IPS-18c (cell line): Measurements from ENCODE around the gene CCN6.

Experiments used
- H3K4me3 ChIP-seq: 2 replicates; pipeline ENCODE4 v1.7.0; 2013; ENCODE audit warnings: low read depth, mild to moderate bottlenecking, low read length, moderate library complexity; ENCODE audit not compliant: insufficient read depth
- H3K9me3 ChIP-seq: one replicate; pipeline ENCODE4 v1.6.1; 2013; ENCODE audit warnings: mild to moderate bottlenecking, low read length, moderate library complexity; ENCODE audit not compliant: control insufficient read depth, insufficient read depth

Gene CCN6

GRCh38 chr6:112024464-112024863, 29.4 kb upstream of the CCN6 start:
- Histone ChIP-seq H3K4me3 (no peak overlapping the region), H3K9me3 (no peaks in the 10 kb centered on the region)

GRCh38 chr6:112026933-112027332, 27.0 kb upstream of the CCN6 start:
- no peak overlapping the region for H3K4me3 ChIP-seq
- no peaks in the 10 kb centered on the region for H3K9me3 ChIP-seq

- Histone ChIP-seq H3K4me3 (no peak overlapping the region), H3K9me3 (no peaks in the 10 kb centered on the region)
Measured at GRCh38 chr6:112027942-112028674, 25.8 kb upstream of the CCN6 start.

- Histone ChIP-seq H3K9me3 (no peaks in the 10 kb centered on the region), H3K4me3 (no peak overlapping the region)
Measured at GRCh38 chr6:112029045-112029822, 24.7 kb upstream of the CCN6 start.

- Histone ChIP-seq H3K9me3 (no peaks in the 10 kb centered on the region), H3K4me3 (no peak overlapping the region)
Measured at GRCh38 chr6:112030206-112030960, 23.5 kb upstream of the CCN6 start.

GRCh38 chr6:112030961-112031660, 22.8 kb upstream of the CCN6 start:
- Histone ChIP-seq H3K4me3 (no peak overlapping the region), H3K9me3 (no peaks in the 10 kb centered on the region)

- Histone ChIP-seq H3K9me3 (no peaks in the 10 kb centered on the region), H3K4me3 (no peak overlapping the region)
Measured at GRCh38 chr6:112031960-112032359, 21.9 kb upstream of the CCN6 start.

- H3K4me3 ChIP-seq, result no peak overlapping the region
- no peaks in the 10 kb centered on the region for H3K9me3 ChIP-seq
Measured at GRCh38 chr6:112032728-112033127, 21.2 kb upstream of the CCN6 start.

- H3K4me3 ChIP-seq, result no peak overlapping the region
- H3K9me3 ChIP-seq, result no peaks in the 10 kb centered on the region
Measured at GRCh38 chr6:112033791-112034615, 19.9 kb upstream of the CCN6 start.

- Histone ChIP-seq H3K4me3 (no peak overlapping the region), H3K9me3 (no peaks in the 10 kb centered on the region)
Measured at GRCh38 chr6:112034616-112034995, 19.3 kb upstream of the CCN6 start.

- no peak overlapping the region for H3K4me3 ChIP-seq
- H3K9me3 ChIP-seq, result no peaks in the 10 kb centered on the region
Measured at GRCh38 chr6:112036088-112036637, 17.7 kb upstream of the CCN6 start.

- Histone ChIP-seq H3K9me3 (no peaks in the 10 kb centered on the region), H3K4me3 (no peak overlapping the region)
Measured at GRCh38 chr6:112037783-112038216, 16.1 kb upstream of the CCN6 start.

GRCh38 chr6:112038268-112038667, 15.6 kb upstream of the CCN6 start:
- no peak overlapping the region for H3K4me3 ChIP-seq
- H3K9me3 ChIP-seq, result no peaks in the 10 kb centered on the region

- Histone ChIP-seq H3K9me3 (no peaks in the 10 kb centered on the region), H3K4me3 (no peak overlapping the region)
Measured at GRCh38 chr6:112038756-112039430, 15.0 kb upstream of the CCN6 start.

GRCh38 chr6:112039431-112039770, 14.5 kb upstream of the CCN6 start:
- Histone ChIP-seq H3K4me3 (no peak overlapping the region), H3K9me3 (no peaks in the 10 kb centered on the region)

GRCh38 chr6:112040956-112041355, 12.9 kb upstream of the CCN6 start:
- Histone ChIP-seq H3K9me3 (no peaks in the 10 kb centered on the region), H3K4me3 (no peak overlapping the region)
